ENCODE data around the gene UQCRHL. TPM values are rescaled to one million over a fixed set of nuclear protein-coding genes. Genes with fewer than 3 reads are reported as not detected.
"Not testable (repeated sequence)": the region's sequence is repeated elsewhere in the genome, so short reads cannot be mapped to it uniquely, and the experiment has no call there.

Gene UQCRHL
- total and polyA plus RNA-seq, 5 donors from 2014 or later, result 0.59 to 1.7 (median 1.1) TPM

DNA sequence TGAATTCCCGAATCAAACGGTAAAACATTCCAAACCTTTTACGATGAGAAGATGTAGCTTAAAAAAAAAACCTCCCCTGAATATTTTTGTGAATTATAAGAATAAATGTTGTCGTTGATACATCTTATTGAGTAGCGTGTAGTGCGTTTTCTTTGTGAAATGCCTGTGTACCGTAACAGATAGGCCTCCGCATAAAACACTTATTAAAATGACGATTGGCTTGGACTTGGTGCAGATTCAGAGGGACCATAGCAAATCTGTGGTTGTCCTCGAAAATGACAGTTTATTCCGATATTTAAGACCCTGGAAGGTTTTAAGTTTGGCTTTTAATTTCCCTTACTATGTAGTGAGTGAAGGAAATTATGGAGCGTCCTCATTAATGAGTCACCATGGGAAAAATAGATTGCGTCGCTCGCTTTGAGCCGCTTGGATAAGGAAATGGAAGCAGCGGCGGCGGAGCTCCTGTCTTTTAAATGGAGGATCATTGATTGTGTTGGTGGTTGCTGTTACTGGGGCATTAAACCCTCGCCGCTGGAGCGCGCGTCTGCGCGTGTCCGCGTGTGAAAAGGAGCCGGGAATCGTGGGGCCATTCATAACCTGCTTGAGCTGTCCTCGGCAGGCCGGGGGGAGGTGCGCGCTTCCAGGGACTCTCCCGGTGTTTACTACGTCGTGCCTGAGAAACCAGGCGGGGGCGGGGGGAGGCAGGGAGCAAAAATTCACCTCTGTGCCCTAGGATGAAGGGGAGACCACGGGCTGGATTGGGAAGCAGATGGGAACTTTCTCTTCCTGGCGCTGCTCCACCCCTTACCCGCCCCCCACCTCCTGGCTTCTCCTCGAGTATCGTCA, 41.7 kb upstream of the UQCRHL start:
- Histone ChIP-seq H3K27me3 (ENCODE audit: control insufficient read depth, insufficient read depth, low read length) (no peaks in the 10 kb centered on the region), H3K4me1 (ENCODE audit: control insufficient read depth, insufficient read depth, low read length, poor library complexity, severe bottlenecking) (peaks cover 61% of the 10 kb centered on the region), H3K27ac (ENCODE audit: insufficient read depth, low read length, poor library complexity, severe bottlenecking) (peak overlapping the region; percentile 91), H3K36me3 (ENCODE audit: control insufficient read depth, insufficient read depth, low read length) (no peaks in the 10 kb centered on the region), H3K4me3 (ENCODE audit: low read depth, low read length) (peak overlapping the region; percentile 99), H3K9me3 (ENCODE audit: control insufficient read depth in 2 of 2, low read length in 2 of 2) (no peaks in the 10 kb centered on the region)
- Mint-ChIP-seq H3K9me3 (peaks cover 0 to 2% (median 0%) of the 10 kb centered on the region in 7 donors), H3K4me1 (peaks cover 27 to 71% (median 46%) of the 10 kb centered on the region in 4 donors), H3K27ac (peak overlapping the region; percentile 91 to 97 (median 96)), H3K36me3 (no peaks in the 10 kb centered on the region), H3K27me3 (no peaks in the 10 kb centered on the region), H3K4me3 (peak overlapping the region; percentile 97 to 99 (median 98))
- ATAC-seq (ENCODE audit: low read depth in 2 of 2), result no peak
- peak; percentile 49 to 67 (median 50) for DNase-seq

DNA sequence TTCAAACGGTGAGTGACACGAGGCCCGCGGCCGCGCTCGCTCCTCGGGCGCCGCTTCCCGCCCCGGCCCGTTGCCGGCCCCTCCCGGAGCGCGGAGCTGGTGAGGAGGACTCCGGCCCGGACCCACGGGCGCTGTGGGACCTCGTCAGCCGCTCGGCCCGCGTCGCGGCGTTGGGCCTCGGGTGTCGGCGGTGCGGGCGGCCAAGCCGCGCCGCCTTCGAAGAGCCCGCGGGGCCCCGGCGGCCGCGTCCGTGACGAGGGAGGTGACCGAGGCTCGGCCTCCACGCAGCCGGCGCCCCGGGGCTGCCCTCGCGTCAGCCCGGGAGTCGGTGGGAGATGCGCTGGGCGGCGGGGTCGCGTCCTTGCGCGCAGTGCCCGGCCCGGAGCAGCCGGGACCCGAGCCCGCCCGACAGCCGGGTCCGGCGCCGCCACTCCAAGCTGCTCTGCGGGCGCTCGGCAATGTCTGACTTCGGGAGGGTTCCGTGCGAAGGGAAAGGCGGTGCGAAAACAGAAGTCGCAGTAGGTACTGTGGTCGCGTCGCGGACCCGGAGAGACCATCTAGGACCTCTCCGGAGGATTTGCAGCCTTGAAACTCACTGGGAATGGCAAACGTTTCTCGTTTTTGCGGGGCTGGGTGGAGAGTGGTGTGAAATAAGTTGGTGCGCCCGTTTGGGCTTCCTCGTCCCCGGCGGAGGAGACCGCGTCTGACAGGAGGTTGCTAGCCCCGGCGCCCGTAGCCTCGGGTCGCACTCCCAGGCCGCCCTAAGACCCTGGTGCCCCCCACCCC, 40.9 kb upstream of the UQCRHL start:
- ATAC-seq (ENCODE audit: low read depth in 2 of 2), result peak; percentile 8 to 13
- peak overlapping the region; percentile 99 for H3K4me3 ChIP-seq (ENCODE audit: low read depth, low read length)
- H3K27me3 ChIP-seq (ENCODE audit: control insufficient read depth, insufficient read depth, low read length), result no peaks in the 10 kb centered on the region
- no peaks in the 10 kb centered on the region for H3K36me3 Mint-ChIP-seq
- H3K9me3 ChIP-seq (ENCODE audit: control insufficient read depth in 2 of 2, low read length in 2 of 2), result no peaks in the 10 kb centered on the region
- H3K36me3 ChIP-seq (ENCODE audit: control insufficient read depth, insufficient read depth, low read length), result no peaks in the 10 kb centered on the region
- H3K9me3 Mint-ChIP-seq, result peaks cover 0 to 2% (median 0%) of the 10 kb centered on the region in 7 donors
- H3K27me3 Mint-ChIP-seq, result no peaks in the 10 kb centered on the region
- peak; percentile 21 to 66 (median 58) for DNase-seq
- peaks cover 69% of the 10 kb centered on the region for H3K4me1 ChIP-seq (ENCODE audit: control insufficient read depth, insufficient read depth, low read length, poor library complexity, severe bottlenecking)
- peak overlapping the region; percentile 91 to 97 (median 96) for H3K27ac Mint-ChIP-seq
- H3K27ac ChIP-seq (ENCODE audit: insufficient read depth, low read length, poor library complexity, severe bottlenecking), result peak overlapping the region; percentile 91
- peak overlapping the region; percentile 97 to 99 (median 98) for H3K4me3 Mint-ChIP-seq
- H3K4me1 Mint-ChIP-seq, result peaks cover 28 to 72% (median 50%) of the 10 kb centered on the region in 4 donors

DNA sequence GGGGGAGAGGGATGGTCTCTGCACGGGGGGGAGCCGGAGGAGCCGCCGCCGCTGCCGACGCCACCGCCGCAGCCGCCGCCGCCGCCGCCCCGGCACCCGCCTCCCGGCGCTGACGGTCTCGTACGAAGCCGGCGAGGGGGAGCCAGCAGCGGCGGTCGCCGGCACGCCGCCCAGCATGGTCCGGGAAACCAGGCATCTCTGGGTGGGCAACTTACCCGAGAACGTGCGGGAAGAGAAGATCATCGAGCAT, 40.4 kb upstream of the UQCRHL start:
- Histone ChIP-seq H3K27ac (ENCODE audit: insufficient read depth, low read length, poor library complexity, severe bottlenecking) (peak overlapping the region; percentile 91), H3K4me3 (ENCODE audit: low read depth, low read length) (peak overlapping the region; percentile 48), H3K36me3 (ENCODE audit: control insufficient read depth, insufficient read depth, low read length) (no peaks in the 10 kb centered on the region), H3K4me1 (ENCODE audit: control insufficient read depth, insufficient read depth, low read length, poor library complexity, severe bottlenecking) (peaks cover 67% of the 10 kb centered on the region), H3K9me3 (ENCODE audit: control insufficient read depth in 2 of 2, low read length in 2 of 2) (no peaks in the 10 kb centered on the region), H3K27me3 (ENCODE audit: control insufficient read depth, insufficient read depth, low read length) (no peaks in the 10 kb centered on the region)
- peak overlapping the region; percentile 96 to 99 (median 96) for H3K4me3 Mint-ChIP-seq
- no peak for DNase-seq
- H3K36me3 Mint-ChIP-seq, result no peaks in the 10 kb centered on the region
- peaks cover 0 to 2% (median 0%) of the 10 kb centered on the region in 7 donors for H3K9me3 Mint-ChIP-seq
- peak overlapping the region in 1 of 3 donors; percentile 96 for H3K27ac Mint-ChIP-seq
- ATAC-seq (ENCODE audit: low read depth in 2 of 2), result no peak
- no peaks in the 10 kb centered on the region for H3K27me3 Mint-ChIP-seq
- peaks cover 28 to 71% (median 51%) of the 10 kb centered on the region in 4 donors for H3K4me1 Mint-ChIP-seq

DNA sequence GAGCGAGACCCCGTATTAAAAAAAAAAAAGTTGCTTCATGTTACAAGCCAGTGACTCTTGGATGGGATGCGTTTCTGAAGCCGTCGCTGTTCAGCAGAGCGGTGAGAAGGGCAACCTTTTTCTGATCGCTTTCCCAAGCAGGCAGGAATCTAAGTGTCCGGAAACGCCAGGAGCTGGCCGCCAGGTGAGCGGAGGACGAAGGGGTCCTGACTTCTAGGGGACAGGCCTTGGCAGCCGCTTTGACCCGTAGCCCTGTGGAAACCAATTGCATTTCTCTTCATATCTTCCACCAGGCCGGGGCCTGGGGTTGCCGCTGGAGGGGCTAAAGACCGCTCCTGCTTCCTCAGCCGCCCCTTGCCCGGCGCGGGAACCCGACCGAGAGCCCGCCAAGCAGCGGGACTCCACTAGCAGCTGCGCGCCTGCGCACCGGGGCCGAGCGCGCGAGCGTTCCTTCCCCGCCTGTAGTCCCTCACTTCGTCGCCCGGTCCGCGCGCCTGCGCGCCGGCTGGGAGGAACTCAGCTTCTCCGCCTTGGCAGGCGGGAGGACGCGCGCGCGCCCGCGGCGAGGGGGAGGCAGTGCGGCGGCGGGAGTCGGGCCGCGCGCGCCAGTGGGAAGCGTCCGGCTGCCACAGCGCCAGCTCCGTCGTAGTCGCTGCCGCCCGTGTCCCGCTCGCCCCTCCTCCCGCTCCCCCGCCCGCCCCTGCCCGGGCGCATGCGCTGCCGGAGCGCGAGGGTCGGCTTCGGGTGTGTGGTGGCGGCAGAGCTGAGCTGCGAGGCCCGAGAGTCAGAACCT, 39.8 kb upstream of the UQCRHL start, which contains the start of gene SPEN:
TSS of gene SPEN (plus strand) at position 608 of the 793 bp plus-strand sequence. CDS start 361 bp downstream, outside the sequence.
- Histone ChIP-seq H3K9me3 (ENCODE audit: control insufficient read depth in 2 of 2, low read length in 2 of 2) (no peaks in the 10 kb centered on the region), H3K4me3 (ENCODE audit: low read depth, low read length) (peak within 1 kb of the TSS; percentile 99), H3K4me1 (ENCODE audit: control insufficient read depth, insufficient read depth, low read length, poor library complexity, severe bottlenecking) (peaks cover 62% of the 10 kb centered on the region), H3K27ac (ENCODE audit: insufficient read depth, low read length, poor library complexity, severe bottlenecking) (peak within 1 kb of the TSS; percentile 91), H3K27me3 (ENCODE audit: control insufficient read depth, insufficient read depth, low read length) (no peaks in the 10 kb centered on the region), H3K36me3 (ENCODE audit: control insufficient read depth, insufficient read depth, low read length) (no peaks in the 10 kb centered on the region)
- Mint-ChIP-seq H3K4me3 (peak within 1 kb of the TSS; percentile 98 to 99 (median 98)), H3K27me3 (no peaks in the 10 kb centered on the region), H3K27ac (peak within 1 kb of the TSS; percentile 96 to 97 (median 97)), H3K36me3 (no peaks in the 10 kb centered on the region), H3K9me3 (peaks cover 0 to 2% (median 0%) of the 10 kb centered on the region in 7 donors), H3K4me1 (peaks cover 27 to 70% (median 51%) of the 10 kb centered on the region in 4 donors)
- DNase-seq (peak; percentile 97 to 98 (median 98)), ATAC-seq (ENCODE audit: low read depth in 2 of 2) (peak; percentile 84 to 85)

DNA sequence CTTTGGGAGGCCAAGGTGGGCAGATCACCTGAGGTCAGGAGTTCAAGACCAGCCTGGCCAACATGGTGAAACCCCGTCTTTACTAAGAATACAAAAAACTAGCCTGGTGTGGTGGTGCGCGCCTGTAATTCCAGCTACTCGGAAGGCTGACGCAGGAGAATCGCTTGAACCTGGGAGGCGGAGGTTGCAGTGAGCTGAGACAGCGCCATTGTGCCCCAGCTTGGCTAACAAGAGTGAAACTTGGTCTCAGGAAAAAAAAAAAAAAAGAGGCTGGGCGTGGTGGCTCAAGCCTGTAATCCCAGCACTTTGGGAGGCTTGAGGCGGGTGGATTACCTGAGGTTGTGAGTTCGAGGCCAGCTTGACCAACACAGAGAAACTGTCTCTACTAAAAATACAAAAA, 38.6 kb upstream of the UQCRHL start:
- not testable (repeated sequence) for DNase-seq; H3K27me3 Mint-ChIP-seq; H3K36me3 Mint-ChIP-seq; H3K9me3 ChIP-seq (ENCODE audit: control insufficient read depth in 2 of 2, low read length in 2 of 2); H3K9me3 Mint-ChIP-seq; H3K27me3 ChIP-seq (ENCODE audit: control insufficient read depth, insufficient read depth, low read length); H3K36me3 ChIP-seq (ENCODE audit: control insufficient read depth, insufficient read depth, low read length); ATAC-seq (ENCODE audit: low read depth in 2 of 2); H3K4me3 ChIP-seq (ENCODE audit: low read depth, low read length)
- Mint-ChIP-seq H3K27ac (peak overlapping the region; percentile 84 to 96 (median 94)), H3K4me3 (peak overlapping the region; percentile 96 to 99 (median 96)), H3K4me1 (peaks cover 18 to 60% (median 41%) of the 10 kb centered on the region in 4 donors)
- Histone ChIP-seq H3K27ac (ENCODE audit: insufficient read depth, low read length, poor library complexity, severe bottlenecking) (peak overlapping the region; percentile 91), H3K4me1 (ENCODE audit: control insufficient read depth, insufficient read depth, low read length, poor library complexity, severe bottlenecking) (peaks cover 53% of the 10 kb centered on the region)

DNA sequence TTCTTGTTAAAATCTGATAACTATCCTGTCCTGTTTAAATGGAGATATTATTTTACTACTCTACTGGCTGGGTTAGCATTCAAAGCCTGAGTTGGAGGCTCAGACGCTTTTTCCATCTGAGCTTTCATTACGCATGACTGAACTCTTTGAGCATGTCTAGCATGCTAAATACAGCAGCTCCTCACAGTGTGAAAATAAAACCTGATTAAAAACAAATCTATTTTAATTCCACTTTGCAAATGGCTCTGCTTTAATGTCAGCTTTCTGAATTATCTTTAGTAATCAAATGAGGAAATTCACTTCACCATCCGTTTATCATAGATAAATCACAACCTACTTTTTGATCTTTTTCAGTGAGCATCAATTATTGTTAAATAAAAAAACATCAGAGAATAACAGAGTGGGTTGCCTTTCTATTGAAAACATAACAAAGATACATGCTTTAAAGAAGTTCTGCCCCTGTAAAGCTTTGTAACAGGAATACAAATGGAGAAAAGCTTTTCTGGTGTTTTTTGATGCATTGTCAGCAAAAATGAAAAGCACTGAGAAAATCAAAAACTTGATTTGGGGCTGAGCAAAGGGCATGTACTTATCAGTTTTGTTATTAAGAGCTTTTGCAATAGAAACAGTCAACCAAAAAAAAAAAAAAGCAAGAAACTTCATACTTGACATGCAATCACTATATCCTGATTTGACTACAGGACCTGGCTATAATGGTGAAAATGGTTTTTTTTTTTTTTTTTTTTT, 36.5 kb upstream of the UQCRHL start:
- H3K27me3 ChIP-seq (ENCODE audit: control insufficient read depth, insufficient read depth, low read length), result no peaks in the 10 kb centered on the region
- H3K4me3 ChIP-seq (ENCODE audit: low read depth, low read length), result peak overlapping the region; percentile 67
- Mint-ChIP-seq H3K27me3 (no peaks in the 10 kb centered on the region), H3K4me3 (peak overlapping the region; percentile 50 to 96 (median 78)), H3K4me1 (peaks cover 9 to 42% (median 26%) of the 10 kb centered on the region in 4 donors), H3K27ac (peak overlapping the region in 2 of 3 donors; percentile 56 to 80), H3K9me3 (peaks cover 0 to 2% (median 0%) of the 10 kb centered on the region in 7 donors), H3K36me3 (no peaks in the 10 kb centered on the region)
- H3K4me1 ChIP-seq (ENCODE audit: control insufficient read depth, insufficient read depth, low read length, poor library complexity, severe bottlenecking), result peaks cover 39% of the 10 kb centered on the region
- peak in 1 of 3 donors; percentile 35 for DNase-seq
- no peak for ATAC-seq (ENCODE audit: low read depth in 2 of 2)
- H3K36me3 ChIP-seq (ENCODE audit: control insufficient read depth, insufficient read depth, low read length), result no peaks in the 10 kb centered on the region
- peak overlapping the region; percentile 51 for H3K27ac ChIP-seq (ENCODE audit: insufficient read depth, low read length, poor library complexity, severe bottlenecking)
- no peaks in the 10 kb centered on the region for H3K9me3 ChIP-seq (ENCODE audit: control insufficient read depth in 2 of 2, low read length in 2 of 2)
